Right hindlimb (tissue), 1 donor: ENCODE measurements around the gene SPP2.

Source experiments
- DNase-seq: peaks from one replicate; pipeline ENCODE4 v3.0.0-alpha.2; 2018

Gene SPP2

DNA sequence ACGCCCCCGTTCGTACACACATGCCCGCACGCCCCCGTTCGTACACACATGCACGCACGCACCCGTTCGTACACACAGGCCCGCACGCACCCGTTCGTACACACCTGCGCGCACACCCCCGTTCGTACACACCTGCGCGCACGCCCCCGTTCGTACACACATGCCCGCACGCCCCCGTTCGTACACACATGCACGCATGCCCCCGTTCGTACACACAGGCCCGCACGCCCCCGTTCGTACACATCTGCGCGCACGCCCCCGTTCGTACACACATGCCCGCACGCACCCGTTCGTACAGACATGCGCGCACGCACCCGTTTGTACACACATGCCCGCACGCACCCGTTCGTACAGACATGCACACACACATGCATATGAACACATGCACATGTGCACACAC, 45.7 kb downstream of the SPP2 start:
- no peak for DNase-seq

DNA sequence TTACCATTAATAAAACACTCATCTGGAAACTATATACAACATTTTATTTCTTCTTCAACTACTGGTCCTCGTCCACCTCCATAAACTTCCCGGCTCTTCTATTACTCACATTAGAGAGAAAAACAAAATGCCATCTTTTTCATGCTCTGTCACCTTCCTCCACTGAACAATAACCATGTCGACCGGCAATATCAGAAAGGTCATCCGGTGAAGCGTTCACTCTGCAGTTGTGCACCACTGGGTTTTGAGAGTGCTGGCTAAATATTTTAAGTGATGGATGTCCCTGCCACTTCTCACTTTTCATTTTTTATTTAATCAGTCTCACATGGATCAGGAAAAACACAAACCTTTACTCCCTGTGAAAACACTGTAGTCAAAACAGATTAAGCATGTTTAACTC, 48.2 kb downstream of the SPP2 start:
- no peak for DNase-seq

GRCh38 chr2:234099266-234099665, 48.8 kb downstream of the SPP2 start:
- DNase-seq = no peak

- no peak for DNase-seq
These were observed 50.2 kb downstream of the SPP2 start for GRCh38 chr2:234100686-234101085.

- no peak for DNase-seq
These were observed 51.6 kb downstream of the SPP2 start for GRCh38 chr2:234102112-234102511.

DNA sequence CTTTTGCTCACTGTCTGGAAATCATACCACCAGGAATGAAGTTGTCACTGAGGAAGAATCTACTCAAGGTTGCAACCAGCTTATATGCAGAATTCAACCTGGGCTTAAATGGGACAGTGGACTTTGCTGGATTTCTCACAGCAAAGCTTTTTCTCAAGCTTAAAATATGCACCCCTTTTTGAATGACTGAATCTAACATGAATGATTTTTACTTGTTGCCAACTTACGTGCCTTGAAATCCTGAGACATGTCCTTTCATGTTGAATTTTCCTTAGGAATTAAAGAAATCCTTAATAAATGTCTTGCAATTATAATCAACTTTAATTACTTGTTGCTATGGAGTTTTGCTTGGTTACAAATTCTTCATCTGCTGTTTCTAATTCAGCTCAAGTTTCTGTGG, 57.4 kb downstream of the SPP2 start:
- DNase-seq = no peak

DNA sequence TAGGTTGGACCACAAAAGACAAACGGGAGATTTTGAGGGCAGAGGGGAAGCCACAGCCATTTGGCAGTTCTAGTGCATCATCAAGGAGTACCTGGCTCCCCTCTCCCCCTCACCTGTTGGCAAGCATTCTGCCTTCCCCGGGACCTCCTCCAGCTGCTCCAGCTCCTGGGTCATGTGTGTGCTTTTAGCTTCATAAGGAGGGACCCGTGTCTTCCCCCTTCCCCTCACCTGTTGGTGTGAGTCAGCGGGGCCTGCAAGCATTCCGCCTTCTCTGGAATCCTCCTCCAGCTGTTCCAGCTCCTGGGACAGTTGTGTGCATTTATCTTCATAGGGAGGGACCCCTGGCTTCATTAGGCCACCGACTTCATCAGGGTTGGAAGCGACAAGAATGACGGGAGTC, 58.8 kb downstream of the SPP2 start:
- no peak for DNase-seq

- DNase-seq = no peak
These were observed 59.7 kb downstream of the SPP2 start for GRCh38 chr2:234110219-234110618.

DNA sequence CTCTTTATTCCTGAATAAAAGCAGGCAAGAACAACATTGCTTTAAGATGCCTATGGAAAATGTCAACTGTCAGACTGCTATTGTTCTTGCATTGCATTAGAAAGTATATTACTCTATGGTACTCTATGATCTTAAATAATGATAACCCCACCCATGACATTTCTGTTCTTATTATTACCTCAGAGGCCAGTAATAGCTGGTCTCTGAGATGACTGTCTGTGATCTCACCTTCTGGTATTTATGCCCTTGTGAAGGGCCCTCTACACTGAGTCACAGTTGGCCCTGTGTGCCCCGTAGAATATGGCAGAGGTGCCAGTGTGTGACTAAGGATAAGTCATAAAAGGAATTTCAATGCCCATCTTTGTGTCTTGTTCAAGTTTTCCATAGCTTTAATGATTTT, 61.0 kb downstream of the SPP2 start:
- no peak for DNase-seq

DNA sequence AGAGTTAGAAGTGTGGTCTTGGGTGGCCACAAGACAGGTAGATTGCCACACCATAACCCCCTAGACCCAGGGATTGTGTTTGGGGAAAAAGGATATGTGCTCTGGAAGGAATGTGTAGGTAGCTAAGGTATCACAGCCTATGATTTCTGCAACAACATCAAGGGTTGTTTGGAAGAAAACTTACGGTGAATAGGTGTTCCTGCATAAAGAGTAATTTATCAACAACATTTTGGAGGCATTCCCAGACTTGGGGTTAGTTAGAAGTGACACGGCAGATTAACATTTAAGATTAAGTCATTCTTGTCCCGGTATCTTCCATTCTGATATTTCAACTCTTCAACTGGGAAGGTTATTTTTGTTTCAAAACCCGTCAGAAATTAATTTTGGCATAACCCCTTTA, 65.5 kb downstream of the SPP2 start:
- no peak for DNase-seq

DNA sequence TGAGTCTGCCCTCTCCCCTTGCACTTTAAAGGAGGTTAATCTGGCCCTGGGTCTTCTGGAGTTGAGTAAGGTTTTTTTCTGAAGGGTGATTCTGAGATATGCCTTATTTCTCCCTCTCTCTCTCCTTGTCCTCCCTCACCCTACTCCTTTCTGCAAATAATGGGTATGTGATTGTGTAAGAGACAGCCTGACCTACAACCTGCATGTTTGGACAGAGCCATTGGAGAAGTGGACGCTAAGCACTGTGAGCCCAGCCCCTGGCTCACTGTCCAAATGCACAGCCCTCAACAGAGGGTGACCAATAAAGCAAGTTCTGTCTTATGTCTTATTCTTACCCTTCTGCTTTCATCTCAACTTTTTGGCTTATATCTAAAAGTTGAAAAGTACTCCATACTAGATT, 71.5 kb downstream of the SPP2 start:
- DNase-seq = no peak

- no peak for DNase-seq
These were observed 75.1 kb downstream of the SPP2 start for GRCh38 chr2:234125451-234126145.

DNA sequence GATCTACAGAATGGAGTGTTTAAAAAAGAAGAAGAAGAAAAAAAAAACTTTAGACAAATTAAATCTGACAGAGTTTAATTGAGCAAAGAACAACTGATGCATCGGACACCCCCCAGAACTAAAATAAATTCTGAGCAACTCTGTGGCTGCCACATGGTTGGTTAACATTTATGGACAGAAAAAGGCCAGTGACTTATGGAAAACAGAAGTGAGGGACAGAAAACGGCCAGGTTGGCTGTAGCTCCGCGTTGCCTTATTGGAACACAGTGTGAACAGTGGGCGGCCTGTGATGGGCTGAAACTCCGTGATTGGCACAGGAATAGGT, 75.6 kb downstream of the SPP2 start:
- no peak for DNase-seq
